ENCODE measurements around the gene PCYT1B.

GRCh38 chrX:24676403-24677024 lies 29.4 kb upstream of the PCYT1B start:
- no peak for TF ChIP-seq GATA2 (IDR thresholded peaks at IDR 0.05; ENCODE audit: low read depth, low read length)
- no peak for TF ChIP-seq GATA3 (IDR thresholded peaks at IDR 0.05; ENCODE audit: low read depth, low read length)
